Measurements from ENCODE around the gene KIAA1671. TPM values are rescaled to one million over a fixed set of nuclear protein-coding genes. Genes with fewer than 3 reads are reported as not detected.

Gene KIAA1671
- total RNA-seq, 1 donor from 2014 or later, result 62.1 TPM

GRCh38 chr22:25196326-25196725 lies 243.8 kb downstream of the KIAA1671 start:
- Mint-ChIP-seq H3K27ac (no peak overlapping the region), H3K36me3 (ENCODE audit: insufficient read depth) (peaks cover 16% of the 10 kb centered on the region), H3K27me3 (no peaks in the 10 kb centered on the region), H3K9me3 (ENCODE audit: low read depth) (no peaks in the 10 kb centered on the region), H3K4me1 (ENCODE audit: low read depth) (no peaks in the 10 kb centered on the region), H3K4me3 (ENCODE audit: low read depth) (no peak overlapping the region)
- DNase-seq (ENCODE audit: low spot score, unreplicated experiment), result no peak
- TF ChIP-seq, protein P1, sequence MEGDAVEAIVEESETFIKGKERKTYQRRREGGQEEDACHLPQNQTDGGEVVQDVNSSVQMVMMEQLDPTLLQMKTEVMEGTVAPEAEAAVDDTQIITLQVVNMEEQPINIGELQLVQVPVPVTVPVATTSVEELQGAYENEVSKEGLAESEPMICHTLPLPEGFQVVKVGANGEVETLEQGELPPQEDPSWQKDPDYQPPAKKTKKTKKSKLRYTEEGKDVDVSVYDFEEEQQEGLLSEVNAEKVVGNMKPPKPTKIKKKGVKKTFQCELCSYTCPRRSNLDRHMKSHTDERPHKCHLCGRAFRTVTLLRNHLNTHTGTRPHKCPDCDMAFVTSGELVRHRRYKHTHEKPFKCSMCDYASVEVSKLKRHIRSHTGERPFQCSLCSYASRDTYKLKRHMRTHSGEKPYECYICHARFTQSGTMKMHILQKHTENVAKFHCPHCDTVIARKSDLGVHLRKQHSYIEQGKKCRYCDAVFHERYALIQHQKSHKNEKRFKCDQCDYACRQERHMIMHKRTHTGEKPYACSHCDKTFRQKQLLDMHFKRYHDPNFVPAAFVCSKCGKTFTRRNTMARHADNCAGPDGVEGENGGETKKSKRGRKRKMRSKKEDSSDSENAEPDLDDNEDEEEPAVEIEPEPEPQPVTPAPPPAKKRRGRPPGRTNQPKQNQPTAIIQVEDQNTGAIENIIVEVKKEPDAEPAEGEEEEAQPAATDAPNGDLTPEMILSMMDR (IDR thresholded peaks at IDR 0.05; ENCODE audit: unreplicated experiment), result no peak

DNA sequence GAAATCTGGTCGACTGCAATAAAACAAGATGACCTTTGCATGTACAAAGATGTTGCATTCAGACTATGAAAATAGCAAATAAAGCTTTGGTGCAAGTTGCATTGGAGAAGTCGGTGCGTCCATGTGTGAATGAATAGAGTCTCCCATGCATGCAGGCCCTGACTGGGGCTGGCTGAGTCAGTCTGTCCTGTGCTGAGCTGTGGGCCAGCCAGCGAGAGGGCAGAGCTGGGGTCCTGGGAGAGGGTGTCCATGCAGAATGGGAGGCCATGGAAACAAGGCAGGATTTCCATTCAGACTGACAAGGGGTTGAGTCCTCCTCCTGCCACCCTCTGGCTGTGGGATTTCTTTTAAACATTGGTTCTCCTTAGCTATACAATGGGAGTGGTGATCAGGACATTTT lies 244.8 kb downstream of the KIAA1671 start:
- DNase-seq (ENCODE audit: low spot score, unreplicated experiment), result no peak
- no peak overlapping the region for H3K4me3 Mint-ChIP-seq (ENCODE audit: low read depth)
- TF ChIP-seq, protein P1 (IDR thresholded peaks at IDR 0.05; ENCODE audit: unreplicated experiment), result no peak
- H3K27me3 Mint-ChIP-seq, result no peaks in the 10 kb centered on the region
- no peak overlapping the region for H3K27ac Mint-ChIP-seq
- H3K4me1 Mint-ChIP-seq (ENCODE audit: low read depth), result no peaks in the 10 kb centered on the region
- peaks cover 13% of the 10 kb centered on the region for H3K36me3 Mint-ChIP-seq (ENCODE audit: insufficient read depth)
- no peaks in the 10 kb centered on the region for H3K9me3 Mint-ChIP-seq (ENCODE audit: low read depth)

DNA sequence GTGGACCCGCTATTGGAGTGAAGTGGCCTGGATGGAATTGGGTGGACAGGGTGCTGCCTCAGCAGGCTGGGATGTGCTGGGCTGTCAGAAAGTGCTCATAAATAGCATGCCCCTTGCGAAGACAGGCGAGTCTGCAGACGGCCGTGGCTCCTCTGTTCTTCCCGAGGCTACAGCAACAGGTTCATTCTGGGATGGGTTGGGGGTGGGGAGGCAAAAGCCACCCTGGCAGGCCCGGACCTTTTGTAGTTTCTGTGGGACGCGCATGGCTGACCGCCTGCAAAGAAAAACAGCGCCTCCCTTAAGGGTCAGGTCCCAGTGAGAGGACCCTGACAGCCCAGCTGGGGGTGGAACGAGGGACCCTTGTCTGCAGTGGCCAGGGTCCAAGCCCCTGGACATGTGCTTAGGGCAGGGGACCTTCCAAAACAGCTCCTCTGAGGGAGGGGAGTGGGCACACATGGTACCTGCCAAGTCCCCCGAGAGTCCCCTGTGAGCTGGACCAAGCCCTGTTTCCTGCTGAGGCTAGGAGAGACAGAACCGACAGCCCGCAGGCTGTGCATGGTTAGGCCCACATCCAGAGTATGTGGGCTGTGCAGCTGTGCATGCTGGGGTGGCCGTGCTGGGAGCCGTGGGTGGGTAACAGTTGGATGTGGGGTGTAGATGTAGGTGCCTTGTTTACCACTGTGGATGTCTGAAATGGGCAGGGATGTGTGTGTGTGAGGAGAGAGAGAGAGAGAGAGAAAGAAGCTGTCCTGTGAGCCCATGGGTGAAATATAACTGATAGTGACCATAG lies 247.4 kb downstream of the KIAA1671 start, which contains the start of gene CRYBB3:
TSS of gene CRYBB3 (plus strand) at position 128 of the 790 bp plus-strand sequence. CDS start 1,539 bp downstream, outside the sequence.
- no peak within 1 kb of the TSS for H3K4me3 Mint-ChIP-seq (ENCODE audit: low read depth)
- no peaks in the 10 kb centered on the region for H3K9me3 Mint-ChIP-seq (ENCODE audit: low read depth)
- H3K36me3 Mint-ChIP-seq (ENCODE audit: insufficient read depth), result peaks cover 5% of the 10 kb centered on the region
- no peaks in the 10 kb centered on the region for H3K4me1 Mint-ChIP-seq (ENCODE audit: low read depth)
- no peaks in the 10 kb centered on the region for H3K27me3 Mint-ChIP-seq
- no peak for DNase-seq (ENCODE audit: low spot score, unreplicated experiment)
- peak within 1 kb of the TSS; percentile 14 for H3K27ac Mint-ChIP-seq
- TF ChIP-seq, protein P1 (IDR thresholded peaks at IDR 0.05; ENCODE audit: unreplicated experiment), result no peak

DNA sequence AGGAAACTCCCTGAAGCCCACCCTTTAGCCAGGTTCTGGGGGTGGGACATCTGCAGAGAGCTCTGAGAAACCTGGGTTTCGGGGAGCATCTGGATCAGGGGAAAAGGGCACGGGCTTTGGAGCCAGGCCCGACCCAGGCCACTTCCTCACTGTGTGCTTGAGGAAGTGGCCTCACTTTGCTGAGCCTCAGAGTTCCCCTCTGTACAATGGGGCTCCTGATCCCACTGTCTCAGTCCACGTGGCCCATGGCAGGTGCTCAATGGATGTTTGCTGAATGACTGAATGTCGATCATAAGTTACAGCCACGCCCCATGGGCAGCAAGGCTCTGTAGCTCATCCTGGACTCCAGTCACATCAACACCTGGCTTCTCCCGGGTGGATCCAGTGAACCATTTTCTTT lies 248.5 kb downstream of the KIAA1671 start:
- TF ChIP-seq, protein P1 (IDR thresholded peaks at IDR 0.05; ENCODE audit: unreplicated experiment), result no peak
- Mint-ChIP-seq H3K27ac (no peak overlapping the region), H3K9me3 (ENCODE audit: low read depth) (no peaks in the 10 kb centered on the region), H3K4me1 (ENCODE audit: low read depth) (no peaks in the 10 kb centered on the region), H3K27me3 (no peaks in the 10 kb centered on the region), H3K36me3 (ENCODE audit: insufficient read depth) (peaks cover 10% of the 10 kb centered on the region), H3K4me3 (ENCODE audit: low read depth) (no peak overlapping the region)
- DNase-seq (ENCODE audit: low spot score, unreplicated experiment), result no peak

- DNase-seq (ENCODE audit: low spot score, unreplicated experiment), result no peak
- no peaks in the 10 kb centered on the region for H3K27me3 Mint-ChIP-seq
- peaks cover 6% of the 10 kb centered on the region for H3K36me3 Mint-ChIP-seq (ENCODE audit: insufficient read depth)
- H3K27ac Mint-ChIP-seq, result no peak overlapping the region
- no peaks in the 10 kb centered on the region for H3K4me1 Mint-ChIP-seq (ENCODE audit: low read depth)
- H3K4me3 Mint-ChIP-seq (ENCODE audit: low read depth), result no peak overlapping the region
- TF ChIP-seq, protein P1 (IDR thresholded peaks at IDR 0.05; ENCODE audit: unreplicated experiment), result no peak
- H3K9me3 Mint-ChIP-seq (ENCODE audit: low read depth), result no peaks in the 10 kb centered on the region
Measured at GRCh38 chr22:25201557-25202273, 249.2 kb downstream of the KIAA1671 start.
